CD4-positive, alpha-beta T cell treated with Interleukin-12 subunit alpha and Interleukin-12 subunit beta, for 1 hour (primary cell): ENCODE results near the gene KRT5.
"Not testable (repeated sequence)": the region's sequence is repeated elsewhere in the genome, so short reads cannot be mapped to it uniquely, and the experiment has no call there.

Experiments used
- DNase-seq: peaks from one replicate; pipeline ENCODE4 v3.0.0-alpha.2; 2020

KRT5 gene

DNA sequence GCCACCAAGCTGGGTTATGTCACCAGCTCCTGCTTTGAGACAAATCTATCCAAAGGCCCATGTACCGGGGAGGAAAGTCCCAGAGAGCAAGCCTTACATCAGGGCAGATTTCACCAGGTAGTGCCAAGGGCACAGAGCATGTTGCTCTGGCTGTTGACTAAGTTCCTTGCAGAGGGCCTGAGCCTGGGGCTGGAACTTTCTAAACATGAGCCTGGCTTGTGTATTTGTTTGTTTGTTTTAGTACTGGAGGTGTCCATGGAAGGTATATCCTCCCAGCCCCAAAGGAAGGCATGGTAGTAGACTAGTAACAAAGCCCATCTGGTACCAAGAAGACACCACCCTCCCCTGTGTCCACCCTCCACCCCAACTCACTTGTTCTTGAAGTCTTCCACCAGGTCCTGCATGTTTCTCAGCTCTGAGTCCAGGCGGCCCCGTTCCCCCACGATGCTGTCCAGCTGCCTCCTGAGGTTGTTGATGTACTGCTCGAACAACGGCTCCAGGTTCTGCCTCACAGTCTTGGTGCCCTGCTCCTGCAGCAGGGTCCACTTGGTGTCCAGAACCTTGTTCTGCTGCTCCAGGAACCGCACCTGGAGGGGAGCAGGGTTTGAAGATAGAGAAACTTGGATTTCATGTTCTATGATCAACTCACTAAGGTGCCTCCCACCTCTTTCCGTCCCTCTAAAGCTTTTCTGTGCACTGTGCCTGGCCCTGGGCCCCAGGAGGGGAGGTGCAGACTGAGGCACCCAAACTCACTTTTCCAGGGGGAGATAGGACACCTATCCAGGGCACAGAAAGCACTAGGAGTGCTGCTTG, 1.4 kb downstream of the KRT5 start:
- no peak for DNase-seq

DNA sequence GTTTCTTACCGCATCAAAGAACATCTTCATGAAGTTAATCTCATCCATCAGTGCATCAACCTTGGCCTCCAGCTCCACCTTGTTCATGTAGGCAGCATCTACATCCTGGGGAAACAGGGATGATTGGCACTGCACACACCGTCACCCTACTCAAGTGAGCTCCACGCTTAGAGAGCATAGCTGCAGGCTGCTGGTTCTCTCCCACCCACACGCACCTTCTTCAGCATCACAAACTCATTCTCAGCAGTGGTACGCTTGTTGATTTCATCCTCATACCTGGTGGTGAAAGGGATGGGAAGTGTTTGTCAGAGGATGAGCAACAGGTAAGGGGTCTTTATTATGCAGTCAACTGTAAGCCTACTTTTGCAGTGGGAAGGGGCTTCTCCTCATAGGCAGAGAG, 2.3 kb downstream of the KRT5 start:
- no peak for DNase-seq

DNA sequence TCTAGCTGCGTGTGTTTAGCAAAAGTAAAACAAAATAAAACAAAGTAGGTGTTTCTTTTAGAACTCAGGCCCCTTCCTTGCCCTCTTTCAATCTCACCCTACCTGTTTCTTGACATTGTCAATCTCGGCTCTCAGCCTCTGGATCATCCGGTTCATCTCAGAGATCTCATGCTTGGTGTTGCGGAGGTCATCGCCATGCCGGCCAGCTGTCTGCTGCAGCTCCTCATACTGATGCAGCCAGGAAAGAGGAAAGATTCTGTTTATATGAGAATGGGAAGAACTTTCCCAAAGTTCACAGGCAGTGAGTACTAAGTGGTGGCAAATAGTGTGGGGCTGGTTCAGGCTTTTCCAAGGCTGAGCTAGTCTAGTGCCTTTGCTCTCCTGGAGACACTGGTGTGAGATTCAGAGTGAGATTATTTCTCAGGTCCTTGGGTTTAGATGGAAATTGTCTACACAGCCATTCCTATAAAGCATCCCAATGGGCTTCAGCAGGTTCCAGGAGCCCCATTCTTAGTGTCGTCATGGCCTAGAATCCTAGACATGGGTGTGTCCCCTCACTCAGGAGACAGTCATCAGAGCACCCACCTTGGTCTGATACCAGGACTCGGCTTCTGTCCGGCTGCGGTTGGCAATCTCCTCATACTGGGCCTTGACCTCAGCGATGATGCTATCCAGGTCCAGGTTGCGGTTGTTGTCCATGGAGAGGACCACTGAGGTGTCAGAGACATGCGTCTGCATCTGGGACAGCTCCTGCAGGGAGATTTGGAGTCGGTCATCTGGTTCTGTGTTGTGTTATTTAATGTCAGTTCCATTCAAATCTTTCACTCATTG, 3.0 kb downstream of the KRT5 start:
- DNase-seq, result no peak

DNA sequence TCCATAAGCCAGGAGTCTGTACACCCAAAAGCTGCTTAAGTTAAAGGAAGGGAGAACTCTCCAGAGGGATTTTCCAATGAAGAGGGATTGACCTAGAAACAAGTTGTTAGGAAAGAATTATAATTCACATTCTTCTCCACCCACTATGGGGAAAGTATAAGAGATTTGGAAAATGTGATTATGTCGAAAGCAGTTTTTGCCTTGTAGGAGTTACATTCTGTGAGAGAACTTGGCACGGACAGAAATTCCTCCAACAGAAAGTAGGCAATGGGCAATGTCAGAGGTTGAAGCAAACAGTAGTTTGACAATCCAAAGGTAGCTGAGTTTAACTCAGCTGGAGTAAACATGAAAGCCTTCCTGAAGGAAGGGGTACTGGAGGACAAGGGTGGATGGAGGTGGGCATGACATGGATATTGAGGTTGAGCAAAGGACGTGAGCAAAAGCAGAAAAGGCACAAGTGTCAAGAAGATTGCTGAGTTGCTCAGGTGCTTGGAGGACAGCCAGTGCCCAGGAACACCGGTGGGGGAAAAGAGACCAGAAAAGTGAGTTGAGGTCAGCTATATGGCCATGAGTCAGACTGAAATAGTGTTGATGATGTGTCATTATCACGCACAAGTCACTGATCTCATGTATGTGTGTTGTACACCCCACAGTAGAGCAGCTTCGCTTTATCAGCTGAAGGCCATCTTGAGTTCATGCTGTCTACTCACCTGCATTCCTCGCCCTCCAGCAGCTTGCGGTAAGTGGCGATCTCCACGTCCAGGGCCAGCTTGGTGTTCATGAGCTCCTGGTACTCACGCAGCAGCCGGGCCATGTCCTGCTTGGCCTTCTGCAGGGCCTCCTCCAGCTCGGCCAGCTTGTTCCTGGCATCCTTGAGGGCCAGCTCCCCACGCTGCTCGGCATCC, 4.0 kb downstream of the KRT5 start:
- no peak for DNase-seq

DNA sequence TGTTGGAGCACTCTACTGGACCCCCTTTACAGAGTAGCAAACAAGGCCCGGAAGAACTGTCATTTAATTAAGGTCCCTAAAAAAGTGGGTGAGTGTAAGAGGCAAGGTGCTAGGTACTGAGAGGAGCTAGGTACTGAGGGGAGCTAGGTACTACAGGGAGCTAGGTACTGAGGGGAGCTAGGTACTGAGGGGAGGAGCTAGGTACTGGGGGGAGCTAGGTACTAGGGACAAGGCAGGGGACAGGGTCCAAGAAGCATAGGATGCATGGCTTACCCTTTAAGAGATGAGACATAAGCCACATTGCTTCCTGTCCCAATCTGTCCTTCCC, 4.9 kb downstream of the KRT5 start:
- DNase-seq, result no peak

DNA sequence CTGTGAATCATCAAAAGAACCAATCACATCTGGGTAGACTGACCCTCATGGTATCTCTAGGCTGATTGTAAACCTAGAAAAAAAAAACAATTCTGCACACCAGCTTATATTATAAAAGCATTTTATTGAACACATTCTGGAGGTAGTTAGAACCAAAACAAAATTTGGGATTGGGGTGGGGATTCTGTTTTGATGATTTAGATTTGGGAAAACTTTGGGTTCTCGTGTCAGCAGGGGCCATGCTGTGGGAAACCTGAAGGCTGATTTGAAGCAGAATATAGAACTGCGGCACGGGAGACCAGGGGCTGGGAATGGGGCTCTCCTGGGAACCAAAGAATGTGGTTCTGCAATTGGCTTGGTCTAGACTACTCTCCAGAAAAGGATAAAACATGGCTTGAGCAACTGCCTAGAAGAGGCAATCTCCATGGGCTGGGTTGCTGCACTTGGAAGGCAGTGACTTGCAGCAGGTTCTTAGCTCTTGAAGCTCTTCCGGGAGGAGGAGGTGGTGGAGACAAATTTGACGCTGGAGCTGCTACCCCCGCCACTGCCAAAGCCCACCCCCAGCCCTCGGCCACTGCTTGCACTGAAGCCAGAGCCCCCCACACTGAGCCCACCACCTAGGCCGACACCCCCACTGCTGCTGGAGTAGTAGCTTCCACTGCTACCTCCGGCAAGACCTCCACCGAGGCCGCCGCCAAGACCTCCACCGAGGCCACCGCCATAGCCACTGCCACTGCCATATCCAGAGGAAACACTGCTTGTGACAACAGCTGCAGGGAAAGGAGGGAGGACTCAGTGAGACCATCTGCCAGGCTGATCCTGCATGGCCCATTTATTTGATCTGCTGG, 5.5 kb downstream of the KRT5 start:
- no peak for DNase-seq

DNA sequence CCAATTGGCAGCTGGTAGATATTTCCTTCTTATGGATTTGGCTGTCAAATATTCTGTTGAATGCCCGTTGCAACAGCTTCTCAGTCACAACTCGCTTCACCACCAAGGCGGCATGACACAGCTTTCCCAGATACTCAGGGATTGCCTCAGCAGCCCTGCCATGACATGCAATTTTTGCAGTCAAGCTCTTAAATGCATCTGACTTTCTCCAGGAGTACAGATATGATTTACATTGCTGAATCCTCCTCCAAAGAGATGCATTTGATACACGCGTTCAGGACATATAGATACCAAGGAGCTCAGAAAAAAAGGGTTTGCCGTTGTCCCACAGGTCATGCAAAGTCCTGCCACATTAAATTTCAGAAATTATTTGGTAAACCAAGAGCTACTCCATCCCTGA, 6.5 kb downstream of the KRT5 start:
- DNase-seq, result no peak

DNA sequence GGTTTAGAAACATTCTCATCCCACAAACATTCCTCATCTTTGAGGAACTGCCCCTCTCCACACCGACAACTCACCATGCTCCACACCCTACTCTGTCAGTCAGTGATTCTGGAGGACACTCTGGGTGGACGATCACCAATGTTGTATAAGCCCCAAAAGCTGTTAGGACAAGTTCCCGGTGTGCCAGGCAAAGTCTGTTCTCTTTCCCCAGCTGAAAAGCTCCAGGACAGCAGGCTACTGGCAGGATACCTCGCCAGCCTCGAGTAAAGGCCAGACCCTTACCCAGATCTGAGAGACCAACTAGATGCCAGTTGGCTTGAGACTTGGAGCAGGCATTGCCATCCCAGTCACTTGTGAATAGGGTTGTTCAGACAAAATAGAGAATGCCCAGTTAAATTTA, 12.0 kb downstream of the KRT5 start:
- no peak for DNase-seq

DNA sequence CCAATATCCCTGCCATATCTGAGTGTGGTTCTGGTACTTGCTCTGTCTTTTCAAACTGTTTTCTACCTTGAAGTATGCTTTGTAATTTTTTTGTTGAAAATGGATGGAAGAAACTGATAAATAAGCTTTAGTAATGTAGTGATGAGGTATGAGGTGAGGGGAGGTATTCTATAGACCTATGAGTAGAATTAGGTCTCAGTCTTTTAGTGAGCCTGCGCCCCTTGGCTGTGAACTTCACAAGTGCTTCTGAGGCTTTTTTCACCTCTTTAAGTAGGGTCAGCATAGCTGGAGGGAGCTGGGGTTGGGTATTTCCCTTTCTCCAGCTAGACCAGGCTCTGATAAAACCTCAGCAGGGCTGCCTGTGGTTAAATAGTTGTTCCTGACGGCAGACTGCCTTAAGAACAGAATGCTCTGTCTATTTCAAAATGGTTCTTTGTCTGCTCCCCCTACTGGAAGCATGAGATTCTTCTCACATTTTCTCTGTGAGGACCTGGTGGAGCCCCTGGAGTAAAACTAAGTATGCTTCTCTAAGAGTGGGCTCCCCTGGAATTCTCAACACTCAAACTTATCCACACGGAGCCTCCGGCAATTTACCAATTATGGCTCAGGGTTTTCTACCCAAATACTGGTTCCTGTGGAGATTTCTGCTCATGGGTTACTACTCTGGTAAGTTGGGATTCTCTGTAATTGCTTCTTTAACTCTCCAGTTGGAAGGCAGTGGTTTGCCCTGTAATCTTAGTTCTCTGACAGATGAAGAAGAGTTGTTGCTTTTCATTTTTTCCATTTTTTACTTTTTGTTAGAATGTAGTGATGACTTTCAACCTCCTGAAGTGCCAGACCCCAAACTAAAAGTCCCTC, 13.1 kb downstream of the KRT5 start:
- DNase-seq, result peak; percentile 21

DNA sequence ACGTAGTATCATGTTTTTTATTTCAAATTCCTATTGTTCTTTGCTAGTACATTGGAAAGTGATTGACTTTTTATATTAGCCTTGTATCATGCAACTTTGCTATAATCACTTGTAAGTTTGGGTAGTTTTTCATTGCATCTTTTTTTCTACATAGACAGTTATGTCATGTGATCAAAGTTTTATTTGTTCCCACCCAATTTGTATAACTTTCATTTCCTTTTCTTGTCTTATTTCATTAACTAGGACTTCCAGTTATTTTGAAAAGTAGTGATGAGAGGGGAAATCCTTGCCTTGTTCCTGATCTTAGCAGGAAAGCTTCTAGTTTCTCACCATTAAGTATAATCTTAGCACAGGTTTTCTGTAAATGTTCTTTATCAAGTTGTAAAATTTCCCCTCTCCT, 17.3 kb downstream of the KRT5 start:
- DNase-seq, result no peak

DNA sequence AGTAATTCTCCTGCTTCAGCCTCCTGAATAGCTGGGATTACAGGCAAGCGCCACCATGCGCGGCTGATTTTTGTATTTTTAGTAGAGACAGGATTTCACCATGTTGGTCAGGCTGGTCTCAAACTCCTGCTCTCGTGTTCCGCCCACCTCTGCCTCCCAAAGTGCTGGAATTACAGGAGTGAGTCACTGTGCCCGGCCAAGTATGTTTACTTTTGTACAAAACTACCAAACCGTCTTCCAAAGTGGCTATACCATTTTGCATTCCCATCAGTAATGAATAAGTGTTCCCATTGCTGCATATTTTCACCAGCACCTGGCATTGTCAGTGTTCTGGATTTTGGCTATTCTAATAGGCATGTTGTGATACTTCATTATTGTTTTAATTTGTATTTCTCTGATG, 18.7 kb downstream of the KRT5 start:
- no peak for DNase-seq

DNA sequence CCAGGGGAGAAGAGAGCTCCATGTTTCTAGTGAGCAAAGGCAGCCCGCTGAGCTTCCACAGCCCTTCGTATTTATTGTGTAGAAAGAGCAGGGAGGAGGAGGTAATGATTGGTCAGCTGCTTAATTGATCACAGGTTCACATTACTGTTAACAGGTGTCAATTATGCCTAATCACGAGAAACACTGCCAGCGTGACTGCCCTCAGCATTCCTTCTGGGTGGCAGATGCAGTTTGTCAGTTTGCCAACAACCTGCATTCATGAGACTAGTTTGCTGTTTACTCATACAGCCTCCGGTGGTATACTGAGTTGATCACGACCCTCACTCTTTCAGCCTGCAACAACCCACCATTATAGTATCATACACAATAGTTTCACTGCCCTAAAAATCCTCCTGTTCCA, 19.6 kb downstream of the KRT5 start:
- DNase-seq, result not testable (repeated sequence)

DNA sequence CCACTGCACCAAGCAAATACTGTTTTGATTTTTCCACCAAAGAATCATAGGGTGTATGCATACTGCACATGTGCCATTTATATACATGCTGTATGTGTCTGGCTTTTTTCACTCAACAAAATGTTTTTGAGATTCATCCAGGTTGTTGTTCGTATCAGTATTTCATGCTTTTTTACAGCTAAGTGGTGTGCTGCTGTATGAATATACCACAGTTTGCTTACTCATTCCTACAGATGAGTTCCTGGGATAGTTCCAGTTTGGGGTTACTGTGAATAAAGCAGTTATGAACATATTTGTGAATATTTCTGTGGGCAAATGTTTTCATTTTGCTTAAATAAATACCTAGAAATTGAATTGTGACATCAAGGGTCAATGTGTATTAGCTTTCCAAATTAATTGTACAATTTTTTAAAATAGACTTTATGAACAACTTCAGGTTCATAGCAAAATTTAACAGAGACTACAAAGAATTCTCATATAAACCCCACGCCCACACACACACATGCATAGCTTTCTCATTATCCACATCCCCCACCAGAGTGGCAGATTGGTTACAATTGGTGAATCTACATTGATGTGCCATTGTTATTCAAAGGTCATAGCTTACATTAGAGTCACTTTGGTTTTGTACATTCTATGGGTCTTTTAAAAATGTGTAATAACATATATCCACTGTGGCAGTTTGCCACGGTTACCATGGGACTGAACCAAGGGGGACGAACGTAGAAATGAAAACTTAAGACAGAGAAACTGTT, 20.2 kb downstream of the KRT5 start:
- DNase-seq, result no peak

DNA sequence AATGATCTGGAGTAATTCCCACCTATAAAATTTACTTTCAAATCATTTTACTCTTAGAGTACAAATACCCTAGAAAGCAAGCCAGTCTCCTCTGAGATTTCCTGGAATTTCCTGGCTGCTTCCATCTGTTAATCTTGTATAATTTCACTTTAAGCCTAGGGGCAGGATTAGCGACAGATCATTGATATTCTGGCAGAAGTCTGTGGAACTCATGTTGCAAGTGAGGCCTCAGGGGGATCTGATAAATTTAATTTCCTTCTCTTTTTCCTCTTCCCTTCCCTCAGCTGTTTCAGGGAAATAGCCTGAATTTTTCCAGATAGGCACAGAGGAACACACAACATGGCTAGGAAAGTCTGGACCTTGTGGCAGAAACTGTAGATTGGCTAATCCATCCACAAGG, 21.2 kb downstream of the KRT5 start:
- no peak for DNase-seq

DNA sequence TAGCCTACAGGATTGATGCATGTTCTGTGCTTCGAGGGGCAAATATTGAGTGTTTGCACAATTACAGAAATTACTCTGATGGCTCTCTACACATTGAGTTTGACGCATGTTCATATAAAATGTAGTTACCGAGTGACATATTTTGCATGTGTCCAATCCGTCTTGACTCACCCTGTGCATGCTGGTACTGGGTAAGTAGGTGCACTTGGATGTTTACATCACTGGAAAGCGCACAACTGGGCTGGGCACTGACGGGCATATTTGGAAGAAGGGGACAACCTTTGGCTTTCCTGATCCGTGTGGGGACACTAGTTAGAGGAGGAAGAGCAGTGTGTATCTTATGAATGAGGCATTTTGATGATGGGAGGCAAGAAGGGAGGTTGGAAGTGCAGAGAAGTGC, 22.2 kb downstream of the KRT5 start:
- no peak for DNase-seq

DNA sequence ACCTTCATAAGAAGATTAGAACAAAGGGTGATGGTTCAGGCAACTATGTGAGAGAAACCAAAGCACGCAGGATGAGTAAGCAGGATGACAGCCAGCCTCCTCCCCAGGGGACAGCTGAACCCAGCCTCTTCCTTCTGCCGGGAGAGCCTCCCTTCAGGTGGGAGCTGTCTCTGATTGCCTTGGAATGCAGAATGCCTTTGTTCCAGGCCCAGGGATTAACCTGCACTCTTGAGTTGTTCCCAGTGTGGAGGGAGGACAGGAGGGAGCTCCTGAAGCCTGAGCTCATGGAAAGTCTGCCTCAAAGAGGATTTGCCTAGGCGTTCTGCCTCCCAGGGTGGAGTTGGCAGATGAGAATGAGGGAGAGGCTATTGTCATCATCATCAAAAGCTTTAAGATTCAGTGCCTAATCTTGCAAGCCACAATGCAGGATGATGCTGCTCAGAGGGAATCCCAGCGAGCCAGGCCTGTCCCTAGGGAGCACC, 23.6 kb downstream of the KRT5 start:
- no peak for DNase-seq

DNA sequence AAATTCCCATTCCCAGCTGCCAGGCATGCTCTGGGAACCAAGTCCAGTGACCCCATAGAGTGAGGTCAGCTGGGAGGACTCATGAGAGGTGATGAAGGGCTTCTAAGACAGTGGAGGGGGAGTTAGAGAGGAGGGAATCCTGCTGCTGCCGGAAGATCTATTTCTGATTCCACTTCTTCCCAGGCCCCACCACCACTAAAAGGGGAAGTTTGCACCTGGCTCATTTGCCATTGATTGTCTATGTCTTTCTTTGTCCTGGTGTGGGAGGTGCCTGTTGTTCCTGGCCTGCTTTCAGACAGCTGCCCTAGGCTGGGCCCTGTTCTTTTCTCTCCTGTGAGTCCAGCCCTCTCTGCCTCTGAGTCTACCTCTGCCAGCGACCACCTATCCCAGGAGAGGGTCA, 24.1 kb downstream of the KRT5 start:
- DNase-seq, result no peak

DNA sequence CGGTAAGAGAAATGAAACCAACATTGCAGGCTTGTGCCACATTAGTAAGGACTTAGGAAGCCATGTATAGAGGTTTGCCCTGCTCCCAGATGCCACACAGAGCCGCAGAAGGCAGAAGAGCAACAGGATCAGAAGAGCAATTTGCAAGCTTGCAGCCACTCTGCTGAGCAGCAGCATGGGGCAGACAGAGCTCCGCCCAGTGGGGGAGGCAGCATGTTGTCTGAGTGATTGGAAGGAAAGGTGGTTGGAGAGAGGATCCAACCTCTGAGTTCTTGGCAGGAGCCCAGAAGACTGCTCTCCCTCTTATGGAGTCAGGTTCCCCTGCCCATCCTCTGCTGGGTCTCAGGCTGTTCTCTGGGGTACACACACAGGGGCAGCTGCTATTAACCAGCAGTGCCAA, 24.8 kb downstream of the KRT5 start:
- DNase-seq, result no peak

DNA sequence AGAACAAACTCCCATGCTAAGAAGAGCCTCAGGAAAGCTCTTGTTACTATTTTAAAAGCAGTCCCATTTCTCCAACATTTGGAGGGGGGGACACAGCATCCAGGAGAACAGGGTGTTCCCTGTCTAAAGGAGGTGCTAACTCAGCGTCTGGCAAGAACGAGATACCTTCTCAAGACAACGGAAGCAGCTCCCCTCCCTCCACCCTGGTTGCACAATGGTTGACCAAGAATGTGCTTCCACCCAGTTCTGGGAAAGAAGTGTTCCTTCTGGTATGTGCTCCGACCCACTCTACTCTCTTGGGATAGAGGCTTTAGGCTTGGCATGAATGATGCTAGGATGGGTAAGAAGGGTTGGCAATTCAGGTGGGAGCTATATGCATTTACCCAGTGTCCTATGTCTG, 25.7 kb downstream of the KRT5 start:
- DNase-seq, result no peak

DNA sequence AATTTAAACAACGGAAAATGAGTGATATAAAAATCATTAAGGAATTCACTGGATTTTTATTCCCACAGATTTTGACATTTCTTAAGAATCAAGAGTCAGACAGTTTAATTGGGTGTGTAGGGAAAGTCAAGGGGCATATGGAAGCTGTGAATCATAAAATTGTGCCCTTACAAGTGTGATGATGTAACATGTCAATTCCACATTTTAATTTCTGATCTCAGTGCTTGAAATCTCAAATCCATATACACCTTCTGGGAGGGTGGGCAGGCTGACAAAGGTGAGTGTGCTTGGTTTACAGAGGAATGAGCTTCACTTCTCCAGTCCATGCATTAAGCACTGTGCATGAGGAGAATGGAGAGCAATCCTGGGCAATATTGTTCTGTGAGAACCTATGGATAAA, 26.1 kb downstream of the KRT5 start:
- no peak for DNase-seq

DNA sequence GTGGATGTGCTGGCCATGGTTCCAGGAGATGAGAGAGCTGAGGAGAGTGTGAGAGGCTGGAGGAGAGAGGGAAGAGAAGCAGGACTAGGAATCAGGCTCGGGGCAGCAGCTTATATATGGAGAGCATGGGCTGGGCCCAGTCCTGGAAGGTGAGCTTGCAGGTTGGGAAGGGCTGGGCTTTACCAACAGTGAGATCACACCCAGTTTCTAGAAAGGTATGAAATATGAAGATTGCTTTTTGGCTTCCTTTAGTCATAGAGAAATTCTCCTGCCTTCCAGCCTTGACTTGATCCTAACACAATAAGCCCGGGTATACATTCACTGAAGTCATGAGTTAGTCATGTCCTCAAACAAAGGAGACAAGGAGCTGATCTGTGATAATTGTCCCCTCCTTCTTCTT, 27.0 kb downstream of the KRT5 start, which contains the start of gene KRT6A:
Gene KRT6A, minus strand, starts transcription at position 86 of the 400 bp plus-strand sequence. Its CDS starts 69 bp downstream, at position 17.
- DNase-seq, result no peak
